HepG2 (cell line): Measurements from ENCODE around the gene SPNS2. TPM values are rescaled to one million over a fixed set of nuclear protein-coding genes. Genes with fewer than 3 reads are reported as not detected.

Experiments
- ATAC-seq: fragments of 200-7000 bp; cut with Tn5 transposase; 3 replicates; pipeline ENCODE4 v1.9.1; 2020; ENCODE audit warnings: mild to moderate bottlenecking, moderate library complexity
- BruUV-seq: library from RNA; stranded (reverse); fragments of 400-500 nt; replicated peaks from 2 replicates; lab custom pipeline; 2021; lab: Mats Ljungman, UMichigan
- CTCF ChIA-PET: fragments of 300-600 bp; formaldehyde crosslinking; extraction: SDS; loops from one replicate; lab custom pipeline; 2021; ENCODE audit warnings: low total read pairs, inconsistent platforms, low intra/inter-chr PET ratio; lab: Yijun Ruan, JAX
- POLR2A ChIA-PET: fragments of 350-600 bp; sonication (Branson Sonifier 250); formaldehyde crosslinking; loops from one replicate; lab custom pipeline; 2020; ENCODE audit warnings: antibody characterized with exemption, inconsistent platforms; lab: Yijun Ruan, JAX
- DNase-seq: peaks from one replicate; pipeline ENCODE4 v3.0.0-alpha.2; 2015; ENCODE audit warnings: low spot score
- FAIRE-seq: peaks from 3 replicates; lab custom pipeline; 2011; peaks lifted over from hg19 to GRCh38; lab: Jason Lieb, UNC
- H2AFZ ChIP-seq: one replicate; pipeline ENCODE4 v1.6.1; 2011; ENCODE audit warnings: low read length, inconsistent platforms
- H3K27ac ChIP-seq: fragments of 300-600 bp; 3 replicates; pipeline ENCODE4 v1.8.0; 2011; ENCODE audit warnings: mixed run types, mild to moderate bottlenecking, mixed read lengths, low read length, inconsistent platforms; ENCODE audit not compliant: insufficient read depth; ENCODE audit errors: extremely low read length
- H3K27me3 ChIP-seq, 2 experiments: fragments of 200-600 bp in 1 of 2; 2 replicates in 1 of 2; 3 replicates in 1 of 2; pipeline versions ENCODE4 v1.6.0 to v1.8.0; 2011; ENCODE audit warnings: low read length in 2 of 2, mild to moderate bottlenecking in 2 of 2, moderate library complexity in 2 of 2, inconsistent platforms in 1 of 2; ENCODE audit not compliant: insufficient read depth in 2 of 2, control insufficient read depth in 1 of 2
- H3K36me3 ChIP-seq, 2 experiments: fragments of 200-600 bp in 1 of 2; replicated peaks in 1 of 2; 2 replicates in 1 of 2; 3 replicates in 1 of 2; pipeline versions ENCODE4 v1.5.1 to v1.8.0; 2011; ENCODE audit warnings: low read length in 2 of 2, inconsistent platforms in 1 of 2; ENCODE audit not compliant: insufficient read depth in 2 of 2, control insufficient read depth in 1 of 2
- H3K4me1 ChIP-seq: 2 replicates; pipeline ENCODE4 v1.5.1; 2012; ENCODE audit warnings: low read length, inconsistent platforms; ENCODE audit not compliant: insufficient read depth
- H3K4me2 ChIP-seq: 2 replicates; pipeline ENCODE4 v1.6.0; 2011; ENCODE audit warnings: low read depth, low read length, inconsistent platforms
- H3K4me3 ChIP-seq, 3 experiments: fragments of 200-600 bp in 1 of 3; sonication (generic), shearing (Covaris generic) in 1 of 3; replicated peaks in 1 of 3; 2 replicates each; pipeline ENCODE4 v1.5.1; 2011 to 2016; ENCODE audit warnings: low read length in 3 of 3, inconsistent platforms in 2 of 3, low read depth in 2 of 3, mild to moderate bottlenecking in 2 of 3, control low read depth in 1 of 3, mixed read lengths in 1 of 3; ENCODE audit not compliant: insufficient read depth in 1 of 3
- H3K79me2 ChIP-seq: one replicate; pipeline ENCODE4 v1.6.1; 2011; ENCODE audit warnings: low read length, inconsistent platforms; ENCODE audit not compliant: insufficient read depth
- H3K9ac ChIP-seq: 2 replicates; pipeline ENCODE4 v1.6.0; 2011; ENCODE audit warnings: mild to moderate bottlenecking, low read depth, low read length, inconsistent platforms; ENCODE audit not compliant: insufficient read depth
- H3K9me3 ChIP-seq: 2 replicates; pipeline ENCODE4 v1.5.1; 2012; ENCODE audit warnings: mild to moderate bottlenecking, low read length
- H4K20me1 ChIP-seq: 2 replicates; pipeline ENCODE4 v1.6.0; 2011; ENCODE audit warnings: inconsistent platforms, mild to moderate bottlenecking, low read length, moderate library complexity; ENCODE audit not compliant: insufficient read depth
- SOX5 ChIP-seq: IDR thresholded peaks from 2 replicates; pipeline ENCODE4 v1.6.1; 2016; ENCODE audit warnings: borderline replicate concordance
- ZFP82 ChIP-seq: sonication (generic); formaldehyde crosslinking; IDR thresholded peaks from 2 replicates; pipeline ENCODE4 v1.5.1; 2020; ENCODE audit warnings: mild to moderate bottlenecking, missing genetic modification reagents, borderline replicate concordance
- ZMYM3 ChIP-seq: sonication (generic); formaldehyde crosslinking; IDR thresholded peaks from 2 replicates; pipeline ENCODE4 v1.5.1; 2020; ENCODE audit warnings: mild to moderate bottlenecking, missing genetic modification reagents
- ZNF234 ChIP-seq: sonication (generic); formaldehyde crosslinking; conservative IDR thresholded peaks from 2 replicates; pipeline ENCODE4 v1.5.1; 2020; ENCODE audit warnings: mild to moderate bottlenecking, missing genetic modification reagents
- ZNF260 ChIP-seq: sonication (generic); formaldehyde crosslinking; IDR thresholded peaks from 2 replicates; pipeline ENCODE4 v1.4.0; 2020; ENCODE audit warnings: missing genetic modification reagents, low read depth, mild to moderate bottlenecking, borderline replicate concordance
- ZNF629 ChIP-seq: sonication (generic); formaldehyde crosslinking; conservative IDR thresholded peaks from 2 replicates; pipeline ENCODE4 v1.5.0; 2020; ENCODE audit warnings: missing genetic modification reagents
- ZNF674 ChIP-seq: sonication (generic); formaldehyde crosslinking; IDR thresholded peaks from 2 replicates; pipeline ENCODE4 v1.5.0; 2020; ENCODE audit warnings: low read depth, mild to moderate bottlenecking, missing genetic modification reagents
- ZNF678 ChIP-seq: sonication (generic); formaldehyde crosslinking; IDR thresholded peaks from 2 replicates; pipeline ENCODE4 v1.4.0; 2020; ENCODE audit warnings: mild to moderate bottlenecking, missing genetic modification reagents
- WGBS: methylation state at CpG from one replicate; pipeline ENCODE4 v1.1.6; 2017; ENCODE audit warnings: low lambda C conversion rate; 5-methylcytosine and 5-hydroxymethylcytosine counted together
- in situ Hi-C: cut with HindIII; loops from 2 replicates; pipeline ENCODE4 v1.10.0; 2017; ENCODE audit warnings: low pct_unique_long_range_greater_than_20kb; ENCODE audit not compliant: extremely low pct_ligation_motif_present
- intact Hi-C: fragments of 100-400 bp; cut with micrococcal nuclease; formaldehyde crosslinking; loops from one replicate; pipeline ENCODE4 v1.10.0; 2022; ENCODE audit not compliant: unreplicated experiment
- polyA plus RNA-seq, 8 experiments: library from polyadenylated mRNA; depleted of rRNA in 3 of 8; stranded (reverse) in 7 of 8; unstranded in 1 of 8; fragments of >200 nt; fragmentation: Illumina TruSeq in 4 of 8; extraction: Trizol in 4 of 8; gene quantifications; 2 replicates each; pipeline versions ENCODE4 v1.2.1 to v1.2.3, GENCODE V29; 2011 to 2016; ENCODE audit warnings: low read depth in 4 of 8, missing spikeins in 1 of 8, mixed read lengths in 1 of 8; ENCODE audit not compliant: insufficient read depth in 1 of 8
- total RNA-seq, 5 experiments: library from RNA; depleted of rRNA; stranded (reverse); fragments of >200 nt; fragmentation: Illumina TruSeq; extraction: Trizol; gene quantifications; 2 replicates each; pipeline ENCODE4 v1.2.3, GENCODE V29; 2016; ENCODE audit warnings: low read depth in 1 of 5
- TF ChIP-seq, protein P1 (sequence below): sonication (generic); formaldehyde crosslinking; IDR thresholded peaks from 2 replicates; pipeline ENCODE4 v1.5.1; 2020; ENCODE audit warnings: missing genetic modification reagents, mild to moderate bottlenecking, borderline replicate concordance
- TF ChIP-seq, protein P2 (sequence below): sonication (generic); formaldehyde crosslinking; IDR thresholded peaks from 2 replicates; pipeline ENCODE4 v1.5.0; 2020; ENCODE audit warnings: mild to moderate bottlenecking, missing genetic modification reagents
- TF ChIP-seq, protein P3 (sequence below): sonication (generic); formaldehyde crosslinking; IDR thresholded peaks from 2 replicates; pipeline ENCODE4 v1.4.0; 2020; ENCODE audit warnings: missing genetic modification reagents
- TF ChIP-seq, protein P4 (sequence below): sonication (generic); formaldehyde crosslinking; IDR thresholded peaks from 2 replicates; pipeline ENCODE4 v1.5.0; 2020; ENCODE audit warnings: mild to moderate bottlenecking, missing genetic modification reagents, borderline replicate concordance

SPNS2 gene
- total and polyA plus RNA-seq, 2 of the 13 experiments (the other 11 are each of a cell fraction or from before 2014, with no cell fraction given): 0.01 TPM; not detected in 1

DNA sequence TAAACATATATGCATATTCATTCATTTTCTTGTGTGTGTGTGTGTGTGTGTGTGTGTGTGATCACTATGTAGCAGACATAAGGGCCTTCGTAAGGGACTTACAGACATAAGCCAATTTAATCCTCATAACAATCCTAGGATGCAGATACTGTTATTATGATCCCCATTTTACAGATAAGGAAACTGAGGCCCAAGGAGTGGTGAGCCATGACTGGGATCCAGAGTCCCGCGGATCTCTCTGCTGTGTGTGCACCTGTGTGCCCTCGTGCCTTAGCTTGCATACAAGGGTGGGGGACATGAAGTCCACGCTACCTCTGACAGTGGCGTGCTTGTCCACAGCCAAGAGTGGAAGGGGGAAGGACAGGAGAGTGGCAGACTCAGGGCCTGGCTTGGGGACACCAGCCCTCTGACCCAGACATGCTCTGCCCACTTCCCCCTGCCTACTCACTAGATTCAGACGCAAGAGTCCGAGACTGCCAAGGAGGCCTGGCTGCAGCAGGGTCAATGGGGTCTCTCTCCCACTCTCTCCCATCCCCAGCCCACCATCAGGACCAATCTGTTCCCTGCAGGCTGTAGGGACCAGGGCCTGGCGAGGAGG is 75.9 kb downstream of the SPNS2 start:
- Histone ChIP-seq H3K4me2 (peak overlapping the region; percentile 50), H2AFZ (no peak overlapping the region), H3K36me3 (no peaks in the 10 kb centered on the region), H3K4me1 (peaks cover 54% of the 10 kb centered on the region), H3K27ac (no peak overlapping the region), H3K9ac (no peak overlapping the region), H4K20me1 (no peaks in the 10 kb centered on the region), H3K27me3 (no peaks in the 10 kb centered on the region), H3K4me3 (no peak overlapping the region), H3K79me2 (no peaks in the 10 kb centered on the region), H3K9me3 (no peaks in the 10 kb centered on the region)
- TF ChIP-seq ZMYM3 (CRISPR knock-in tag) (peak; percentile 86), SOX5 (CRISPR knock-in tag) (no peak), ZNF674 (no peak), ZNF260 (CRISPR knock-in tag) (no peak), ZFP82 (CRISPR knock-in tag) (no peak), ZNF629 (CRISPR knock-in tag) (peak; percentile 93), ZNF234 (CRISPR knock-in tag) (no peak), ZNF678 (CRISPR knock-in tag) (no peak)
- TF ChIP-seq, protein P1, sequence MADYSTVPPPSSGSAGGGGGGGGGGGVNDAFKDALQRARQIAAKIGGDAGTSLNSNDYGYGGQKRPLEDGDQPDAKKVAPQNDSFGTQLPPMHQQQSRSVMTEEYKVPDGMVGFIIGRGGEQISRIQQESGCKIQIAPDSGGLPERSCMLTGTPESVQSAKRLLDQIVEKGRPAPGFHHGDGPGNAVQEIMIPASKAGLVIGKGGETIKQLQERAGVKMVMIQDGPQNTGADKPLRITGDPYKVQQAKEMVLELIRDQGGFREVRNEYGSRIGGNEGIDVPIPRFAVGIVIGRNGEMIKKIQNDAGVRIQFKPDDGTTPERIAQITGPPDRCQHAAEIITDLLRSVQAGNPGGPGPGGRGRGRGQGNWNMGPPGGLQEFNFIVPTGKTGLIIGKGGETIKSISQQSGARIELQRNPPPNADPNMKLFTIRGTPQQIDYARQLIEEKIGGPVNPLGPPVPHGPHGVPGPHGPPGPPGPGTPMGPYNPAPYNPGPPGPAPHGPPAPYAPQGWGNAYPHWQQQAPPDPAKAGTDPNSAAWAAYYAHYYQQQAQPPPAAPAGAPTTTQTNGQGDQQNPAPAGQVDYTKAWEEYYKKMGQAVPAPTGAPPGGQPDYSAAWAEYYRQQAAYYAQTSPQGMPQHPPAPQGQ: no peak
- TF ChIP-seq, protein P2, sequence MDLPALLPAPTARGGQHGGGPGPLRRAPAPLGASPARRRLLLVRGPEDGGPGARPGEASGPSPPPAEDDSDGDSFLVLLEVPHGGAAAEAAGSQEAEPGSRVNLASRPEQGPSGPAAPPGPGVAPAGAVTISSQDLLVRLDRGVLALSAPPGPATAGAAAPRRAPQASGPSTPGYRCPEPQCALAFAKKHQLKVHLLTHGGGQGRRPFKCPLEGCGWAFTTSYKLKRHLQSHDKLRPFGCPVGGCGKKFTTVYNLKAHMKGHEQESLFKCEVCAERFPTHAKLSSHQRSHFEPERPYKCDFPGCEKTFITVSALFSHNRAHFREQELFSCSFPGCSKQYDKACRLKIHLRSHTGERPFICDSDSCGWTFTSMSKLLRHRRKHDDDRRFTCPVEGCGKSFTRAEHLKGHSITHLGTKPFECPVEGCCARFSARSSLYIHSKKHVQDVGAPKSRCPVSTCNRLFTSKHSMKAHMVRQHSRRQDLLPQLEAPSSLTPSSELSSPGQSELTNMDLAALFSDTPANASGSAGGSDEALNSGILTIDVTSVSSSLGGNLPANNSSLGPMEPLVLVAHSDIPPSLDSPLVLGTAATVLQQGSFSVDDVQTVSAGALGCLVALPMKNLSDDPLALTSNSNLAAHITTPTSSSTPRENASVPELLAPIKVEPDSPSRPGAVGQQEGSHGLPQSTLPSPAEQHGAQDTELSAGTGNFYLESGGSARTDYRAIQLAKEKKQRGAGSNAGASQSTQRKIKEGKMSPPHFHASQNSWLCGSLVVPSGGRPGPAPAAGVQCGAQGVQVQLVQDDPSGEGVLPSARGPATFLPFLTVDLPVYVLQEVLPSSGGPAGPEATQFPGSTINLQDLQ (CRISPR knock-in tag): no peak
- TF ChIP-seq, protein P3, sequence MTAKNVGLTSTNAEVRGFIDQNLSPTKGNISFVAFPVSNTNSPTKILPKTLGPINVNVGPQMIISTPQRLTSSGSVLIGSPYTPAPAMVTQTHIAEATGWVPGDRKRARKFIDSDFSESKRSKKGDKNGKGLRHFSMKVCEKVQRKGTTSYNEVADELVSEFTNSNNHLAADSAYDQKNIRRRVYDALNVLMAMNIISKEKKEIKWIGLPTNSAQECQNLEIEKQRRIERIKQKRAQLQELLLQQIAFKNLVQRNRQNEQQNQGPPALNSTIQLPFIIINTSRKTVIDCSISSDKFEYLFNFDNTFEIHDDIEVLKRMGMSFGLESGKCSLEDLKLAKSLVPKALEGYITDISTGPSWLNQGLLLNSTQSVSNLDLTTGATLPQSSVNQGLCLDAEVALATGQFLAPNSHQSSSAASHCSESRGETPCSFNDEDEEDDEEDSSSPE (CRISPR knock-in tag): no peak
- TF ChIP-seq, protein P4, sequence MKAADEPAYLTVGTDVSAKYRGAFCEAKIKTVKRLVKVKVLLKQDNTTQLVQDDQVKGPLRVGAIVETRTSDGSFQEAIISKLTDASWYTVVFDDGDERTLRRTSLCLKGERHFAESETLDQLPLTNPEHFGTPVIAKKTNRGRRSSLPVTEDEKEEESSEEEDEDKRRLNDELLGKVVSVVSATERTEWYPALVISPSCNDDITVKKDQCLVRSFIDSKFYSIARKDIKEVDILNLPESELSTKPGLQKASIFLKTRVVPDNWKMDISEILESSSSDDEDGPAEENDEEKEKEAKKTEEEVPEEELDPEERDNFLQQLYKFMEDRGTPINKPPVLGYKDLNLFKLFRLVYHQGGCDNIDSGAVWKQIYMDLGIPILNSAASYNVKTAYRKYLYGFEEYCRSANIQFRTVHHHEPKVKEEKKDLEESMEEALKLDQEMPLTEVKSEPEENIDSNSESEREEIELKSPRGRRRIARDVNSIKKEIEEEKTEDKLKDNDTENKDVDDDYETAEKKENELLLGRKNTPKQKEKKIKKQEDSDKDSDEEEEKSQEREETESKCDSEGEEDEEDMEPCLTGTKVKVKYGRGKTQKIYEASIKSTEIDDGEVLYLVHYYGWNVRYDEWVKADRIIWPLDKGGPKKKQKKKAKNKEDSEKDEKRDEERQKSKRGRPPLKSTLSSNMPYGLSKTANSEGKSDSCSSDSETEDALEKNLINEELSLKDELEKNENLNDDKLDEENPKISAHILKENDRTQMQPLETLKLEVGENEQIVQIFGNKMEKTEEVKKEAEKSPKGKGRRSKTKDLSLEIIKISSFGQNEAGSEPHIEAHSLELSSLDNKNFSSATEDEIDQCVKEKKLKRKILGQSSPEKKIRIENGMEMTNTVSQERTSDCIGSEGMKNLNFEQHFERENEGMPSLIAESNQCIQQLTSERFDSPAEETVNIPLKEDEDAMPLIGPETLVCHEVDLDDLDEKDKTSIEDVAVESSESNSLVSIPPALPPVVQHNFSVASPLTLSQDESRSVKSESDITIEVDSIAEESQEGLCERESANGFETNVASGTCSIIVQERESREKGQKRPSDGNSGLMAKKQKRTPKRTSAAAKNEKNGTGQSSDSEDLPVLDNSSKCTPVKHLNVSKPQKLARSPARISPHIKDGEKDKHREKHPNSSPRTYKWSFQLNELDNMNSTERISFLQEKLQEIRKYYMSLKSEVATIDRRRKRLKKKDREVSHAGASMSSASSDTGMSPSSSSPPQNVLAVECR (CRISPR knock-in tag): no peak
- in situ Hi-C loops (no loop called here), intact Hi-C loops (no loop called here)
- ChIA-PET POLR2A (interaction anchor here (1.5 to 3.2 kb wide), 2 partner anchors 18 to 19 kb away, joined by 5 to 21 read pairs; partner anchors contain the start of gene MYBBP1A), CTCF (no interaction called here)
- FAIRE-seq (no peak), ATAC-seq (no peak), DNase-seq (no peak)
- BruUV-seq: no TSS peak
- 96% methylated on average over 9 of the region's 9 CpGs for WGBS
